GM12865 (cell line): Measurements from ENCODE around the gene ERF.

Source experiments
- DNase-seq: peaks from one replicate; pipeline ENCODE4 v3.0.0; 2010; ENCODE audit warnings: low read depth
- H3K4me3 ChIP-seq: 2 replicates; pipeline ENCODE4 v1.5.1; 2011; ENCODE audit warnings: mild to moderate bottlenecking, low read depth, low read length, control low read depth
- CTCF ChIP-seq: IDR thresholded peaks from 2 replicates; pipeline ENCODE4 v1.5.1; 2011; ENCODE audit warnings: low read length, control low read depth, low read depth, inconsistent platforms; ENCODE audit not compliant: insufficient read depth; ENCODE audit errors: missing control alignments

Gene ERF

GRCh38 chr19:42274065-42274682 lies 19.2 kb upstream of the ERF start:
- no peak for TF ChIP-seq CTCF
- no peak for DNase-seq
- no peak overlapping the region for H3K4me3 ChIP-seq

- TF ChIP-seq CTCF, result no peak
- no peak for DNase-seq
- no peak overlapping the region for H3K4me3 ChIP-seq
Observed at GRCh38 chr19:42273407-42274064, 18.6 kb upstream of the ERF start.

GRCh38 chr19:42272989-42273406 lies 18.1 kb upstream of the ERF start:
- TF ChIP-seq CTCF, result no peak
- DNase-seq, result no peak
- H3K4me3 ChIP-seq, result no peak overlapping the region

- no peak overlapping the region for H3K4me3 ChIP-seq
- TF ChIP-seq CTCF, result no peak
Observed at GRCh38 chr19:42272535-42272897, 17.6 kb upstream of the ERF start.

GRCh38 chr19:42271861-42272534 lies 17.1 kb upstream of the ERF start:
- no peak for TF ChIP-seq CTCF
- DNase-seq, result no peak
- H3K4me3 ChIP-seq, result no peak overlapping the region

More at GRCh38 chr19:42272535-42272897, 17.6 kb upstream of the ERF start:
- no peak for DNase-seq

GRCh38 chr19:42271045-42271419 lies 16.1 kb upstream of the ERF start:
- no peak for DNase-seq

More at GRCh38 chr19:42271045-42271419, 16.1 kb upstream of the ERF start:
- TF ChIP-seq CTCF, result no peak
- H3K4me3 ChIP-seq, result peak overlapping the region; percentile 75
